AG04449 (cell line): ENCODE data around the gene DPH7.
A peak's percentile ranks its signal among the peaks of the same experiment; 100 is the strongest.
"Not testable (repeated sequence)": the region's sequence is repeated elsewhere in the genome, so short reads cannot be mapped to it uniquely, and the experiment has no call there.

Source experiments
- CTCF ChIA-PET: fragments of 350-600 bp; formaldehyde crosslinking; extraction: SDS; loops from one replicate; lab custom pipeline; 2021; ENCODE audit warnings: antibody characterized with exemption; lab: Yijun Ruan, JAX
- POLR2A ChIA-PET: fragments of 400-600, 350-600 bp; formaldehyde crosslinking; extraction: SDS; loops from one replicate; lab custom pipeline; 2020; ENCODE audit warnings: antibody characterized with exemption, inconsistent platforms; lab: Yijun Ruan, JAX
- DNase-seq: peaks from one replicate; pipeline ENCODE4 v3.0.0-alpha.2; 2010; ENCODE audit warnings: low read depth, low spot score
- H3K4me3 ChIP-seq: 2 replicates; pipeline ENCODE4 v1.5.1; 2011; ENCODE audit warnings: low read depth, mild to moderate bottlenecking, control low read depth, low read length
- CTCF ChIP-seq: IDR thresholded peaks from one replicate; pipeline ENCODE4 v1.5.1; 2011; ENCODE audit warnings: mild to moderate bottlenecking, moderate library complexity, low read length, control low read depth, inconsistent platforms; ENCODE audit not compliant: insufficient read depth; ENCODE audit errors: missing control alignments

DPH7 gene

GRCh38 chr9:137578518-137579258, at the start of gene DPH7:
DPH7 (minus strand) TSS chr9:137578925; CDS start chr9:137578777, 148 bp downstream.
- ChIA-PET CTCF (interaction anchor here (0.8 to 5.3 kb wide), 16 partner anchors 11 to 121 kb away, joined by 3 to 91 read pairs (median 6); partner anchors contain the start of genes MRPL41, PNPLA7 and ZMYND19), POLR2A (interaction anchor here (1.0 to 2.0 kb wide), 3 partner anchors 8 to 27 kb away, joined by 3 to 7 read pairs (median 4); partner anchors contain the start of gene MRPL41)
- H3K4me3 ChIP-seq = peak within 1 kb of the TSS; percentile 95
- peak; percentile 99 for TF ChIP-seq CTCF
- peak; percentile 17 for DNase-seq

- H3K4me3 ChIP-seq, DNase-seq, CTCF ChIA-PET: not testable (repeated sequence)
- POLR2A ChIA-PET = interaction anchor here (1.1 kb wide), 1 partner anchor 9 kb away, joined by 3 read pairs; the partner anchor contains the start of gene EHMT1
These were observed 48.7 kb upstream of the DPH7 start for GRCh38 chr9:137627406-137627805.

GRCh38 chr9:137626464-137626863, 47.7 kb upstream of the DPH7 start:
- H3K4me3 ChIP-seq = no peak overlapping the region
- POLR2A ChIA-PET = interaction anchor here (1.1 kb wide), 1 partner anchor 8 kb away, joined by 3 read pairs; the partner anchor contains the start of gene EHMT1
- DNase-seq = no peak
- no peak for TF ChIP-seq CTCF
- CTCF ChIA-PET = no interaction called here

- POLR2A ChIA-PET, DNase-seq, H3K4me3 ChIP-seq: not testable (repeated sequence)
- CTCF ChIA-PET = interaction anchor here (1.4 to 1.9 kb wide), 2 partner anchors 16 to 168 kb away, joined by 4 read pairs; no protein-coding TSS in a partner anchor
These were observed 43.5 kb upstream of the DPH7 start for GRCh38 chr9:137622211-137622610.

- TF ChIP-seq CTCF = no peak
- no peak for DNase-seq
- CTCF ChIA-PET = interaction anchor here (0.8 to 1.9 kb wide), 7 partner anchors 8 to 169 kb away, joined by 3 to 7 read pairs (median 4); no protein-coding TSS in a partner anchor
- H3K4me3 ChIP-seq = no peak overlapping the region
- POLR2A ChIA-PET = no interaction called here
These were observed 42.5 kb upstream of the DPH7 start for GRCh38 chr9:137621131-137621757.

GRCh38 chr9:137620581-137620980, 41.9 kb upstream of the DPH7 start:
- no peak for DNase-seq
- ChIA-PET CTCF (interaction anchor here (0.8 to 1.9 kb wide), 7 partner anchors 9 to 169 kb away, joined by 3 to 7 read pairs (median 3); no protein-coding TSS in a partner anchor), POLR2A (no interaction called here)
- TF ChIP-seq CTCF = no peak
- peak overlapping the region; percentile 78; the same call in 1 of the 2 replicates for H3K4me3 ChIP-seq

- ChIA-PET CTCF (interaction anchor here (0.8 to 1.3 kb wide), 5 partner anchors 10 to 71 kb away, joined by 3 to 7 read pairs (median 4); no protein-coding TSS in a partner anchor), POLR2A (no interaction called here)
- TF ChIP-seq CTCF = no peak
- no peak for DNase-seq
- H3K4me3 ChIP-seq = peak overlapping the region; percentile 78
These were observed 41.3 kb upstream of the DPH7 start for GRCh38 chr9:137620048-137620405.
